GM21367 (cell line): ENCODE data around the gene KRTAP2-3.
"Not testable (repeated sequence)": the region's sequence is repeated elsewhere in the genome, so short reads cannot be mapped to it uniquely, and the experiment has no call there.

Experiments
- ATAC-seq: cut with Tn5 transposase; IDR thresholded peaks from one replicate; pipeline ENCODE4 v1.9.1; 2021; ENCODE audit not compliant: unreplicated experiment

Gene KRTAP2-3

GRCh38 chr17:41060052-41060604 is at the start of gene KRTAP2-3:
Gene KRTAP2-3 (minus strand): TSS chr17:41060114. CDS start chr17:41060050, 64 bp downstream.
- no peak for ATAC-seq

- ATAC-seq: not testable (repeated sequence)
Measured at GRCh38 chr17:41108728-41109386, 48.9 kb upstream of the KRTAP2-3 start.

DNA sequence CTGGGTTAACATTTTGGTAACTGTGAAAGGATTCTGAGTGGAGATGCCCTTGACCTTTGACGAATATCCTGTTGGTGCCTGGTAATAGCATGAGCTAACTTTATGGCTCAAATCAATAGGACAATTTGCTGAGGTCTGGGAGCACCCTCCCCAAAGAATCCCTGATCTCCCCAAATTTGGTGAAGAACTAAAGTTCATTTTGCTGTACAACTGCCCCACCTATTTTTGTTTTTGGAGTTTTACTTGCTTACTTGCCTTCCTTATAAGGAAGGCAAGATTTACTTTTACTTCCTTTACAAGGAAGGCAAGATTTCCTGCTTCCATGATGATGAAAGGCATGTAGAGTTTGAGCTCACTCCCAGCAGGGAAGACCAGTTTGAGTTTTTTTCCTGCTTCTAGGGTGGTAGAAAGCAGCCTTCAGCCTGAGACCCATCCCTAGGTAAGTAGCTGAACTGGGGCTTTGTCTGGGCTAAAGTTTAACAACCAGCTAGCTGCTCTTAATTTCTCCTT is 48.1 kb upstream of the KRTAP2-3 start:
- no peak for ATAC-seq

DNA sequence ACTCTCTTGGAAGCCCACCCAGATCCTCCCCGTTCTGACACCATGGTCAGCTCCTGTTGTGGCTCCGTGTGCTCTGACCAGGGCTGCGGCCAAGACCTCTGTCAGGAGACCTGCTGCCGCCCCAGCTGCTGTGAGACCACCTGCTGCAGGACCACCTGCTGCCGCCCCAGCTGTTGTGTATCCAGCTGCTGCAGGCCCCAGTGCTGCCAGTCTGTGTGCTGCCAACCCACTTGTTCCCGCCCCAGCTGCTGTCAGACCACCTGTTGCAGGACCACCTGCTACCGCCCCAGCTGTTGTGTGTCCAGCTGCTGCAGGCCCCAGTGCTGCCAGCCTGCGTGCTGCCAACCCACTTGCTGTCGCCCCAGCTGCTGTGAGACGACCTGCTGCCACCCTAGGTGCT is 45.4 kb upstream of the KRTAP2-3 start, which contains the start of gene KRTAP4-9:
KRTAP4-9 (plus strand) TSS at position 43 of the 400 bp plus-strand sequence; CDS start at position 43, 0 bp downstream.
- not testable (repeated sequence) for ATAC-seq

DNA sequence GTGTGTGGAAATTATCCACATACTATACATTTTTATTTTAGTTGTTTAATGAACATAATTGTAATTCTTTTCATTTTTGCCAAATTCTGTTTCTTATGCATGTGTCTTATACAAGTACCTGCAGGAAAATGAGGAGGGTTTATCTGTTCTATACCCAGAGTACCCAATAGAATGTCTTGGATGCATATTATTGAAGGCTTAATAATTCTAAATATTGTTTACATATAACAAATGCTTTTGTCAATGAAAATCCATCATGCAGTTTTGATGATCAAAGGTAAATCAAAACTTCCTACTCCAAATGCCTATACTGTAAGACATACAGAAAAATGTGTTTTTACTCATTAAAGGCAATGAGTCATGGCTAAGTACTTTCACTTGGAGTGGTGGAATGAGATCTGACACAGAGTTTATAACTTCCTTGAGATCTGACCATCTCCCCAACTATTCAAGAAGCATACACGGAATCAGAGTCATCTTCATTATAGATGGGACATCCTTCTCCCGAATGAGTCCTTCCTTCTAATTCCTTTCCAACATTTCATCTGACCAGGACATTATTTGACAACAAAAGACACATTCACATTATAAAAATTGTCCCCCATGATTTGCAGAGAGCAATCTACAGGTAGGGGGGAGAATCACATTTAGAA is 44.6 kb upstream of the KRTAP2-3 start:
- not testable (repeated sequence) for ATAC-seq

GRCh38 chr17:41103896-41104295 is 44.0 kb upstream of the KRTAP2-3 start:
- ATAC-seq: no peak

DNA sequence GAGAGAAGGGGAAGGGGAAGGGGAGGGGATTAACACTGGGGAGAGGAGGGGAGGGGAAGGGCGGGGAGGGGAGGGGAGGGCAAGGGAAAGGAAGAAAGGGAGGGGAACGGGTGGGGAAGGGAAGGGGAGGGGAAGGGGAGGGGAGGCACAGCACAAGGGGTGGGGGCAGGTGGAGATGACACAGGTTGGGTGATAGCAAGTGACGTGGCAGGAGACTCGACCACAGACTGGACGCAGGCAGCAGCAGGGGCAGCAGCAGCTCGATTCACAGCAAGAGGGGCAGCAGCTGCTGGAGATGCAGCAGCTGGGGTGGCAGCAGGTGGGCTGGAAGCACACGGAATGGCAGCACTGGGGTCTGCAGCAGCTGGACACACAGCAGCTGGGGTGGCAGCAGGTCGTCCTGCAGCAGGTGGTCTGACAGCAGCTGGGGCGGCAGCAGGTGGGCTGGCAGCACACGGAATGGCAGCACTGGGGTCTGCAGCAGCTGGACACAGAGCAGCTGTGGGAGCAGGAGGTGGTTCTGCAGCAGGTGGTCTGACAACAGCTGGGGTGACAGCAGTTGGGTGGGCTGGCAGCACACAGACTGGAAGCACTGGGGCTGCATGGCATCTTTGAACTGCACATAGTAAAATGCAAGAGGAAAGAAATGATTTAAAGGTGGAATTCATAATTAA is 41.8 kb upstream of the KRTAP2-3 start, which contains the start of gene KRTAP4-16:
KRTAP4-16 (minus strand) TSS at position 624 of the 674 bp plus-strand sequence; CDS start at position 624, 0 bp downstream.
- ATAC-seq: no peak

- ATAC-seq: not testable (repeated sequence)
Measured at GRCh38 chr17:41099682-41100480, 40.0 kb upstream of the KRTAP2-3 start.

DNA sequence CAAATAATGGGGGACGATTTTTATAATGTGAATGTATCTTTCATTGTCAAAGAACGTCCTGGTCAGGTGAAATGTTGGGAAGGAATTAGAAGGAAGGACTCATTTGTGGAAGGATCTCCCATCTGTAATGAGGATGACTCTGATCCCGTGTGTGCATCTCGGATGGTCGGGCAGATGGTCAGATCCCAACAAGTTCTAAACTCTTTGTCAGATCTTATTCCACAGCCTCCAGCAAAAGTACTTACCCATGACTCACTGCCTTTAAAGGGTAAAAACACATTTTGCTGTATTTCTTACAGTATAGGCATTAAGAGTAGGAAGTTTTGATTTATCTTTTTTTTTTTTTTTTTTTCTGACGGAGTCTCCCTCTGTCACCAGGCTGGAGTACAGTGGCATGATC is 38.6 kb upstream of the KRTAP2-3 start:
- ATAC-seq: no peak

DNA sequence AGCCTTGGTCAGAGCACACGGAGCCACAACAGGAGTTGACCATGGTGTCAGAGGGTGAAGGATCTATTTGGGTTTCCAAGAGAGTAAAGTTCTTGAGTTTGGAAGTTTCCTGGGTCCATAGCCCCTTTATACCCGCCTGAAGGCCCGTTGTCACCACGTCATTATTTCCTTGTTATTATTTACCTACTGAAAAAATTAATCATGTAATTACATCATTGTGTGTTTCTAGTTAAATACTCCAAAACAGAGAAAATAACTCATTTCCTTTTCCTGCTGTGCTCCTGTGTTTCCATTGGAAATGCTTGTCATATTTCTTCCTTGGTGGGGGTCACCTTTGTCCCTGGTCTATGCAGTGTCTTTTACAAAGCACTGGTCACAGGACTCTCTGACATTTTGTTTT is 38.1 kb upstream of the KRTAP2-3 start, which contains the start of gene KRTAP4-8:
KRTAP4-8 (minus strand) TSS at position 101 of the 400 bp plus-strand sequence; CDS start at position 43, 58 bp downstream.
- no peak for ATAC-seq

- ATAC-seq: no peak
Measured at GRCh38 chr17:41096055-41096454, 36.1 kb upstream of the KRTAP2-3 start.

- not testable (repeated sequence) for ATAC-seq
Measured at GRCh38 chr17:41088760-41089352, 28.9 kb upstream of the KRTAP2-3 start.

- ATAC-seq: not testable (repeated sequence)
Measured at GRCh38 chr17:41084100-41084856, 24.4 kb upstream of the KRTAP2-3 start, which contains the start of gene KRTAP4-7. Gene KRTAP4-7 (plus strand): TSS chr17:41084150. CDS start chr17:41084207, 57 bp downstream.

DNA sequence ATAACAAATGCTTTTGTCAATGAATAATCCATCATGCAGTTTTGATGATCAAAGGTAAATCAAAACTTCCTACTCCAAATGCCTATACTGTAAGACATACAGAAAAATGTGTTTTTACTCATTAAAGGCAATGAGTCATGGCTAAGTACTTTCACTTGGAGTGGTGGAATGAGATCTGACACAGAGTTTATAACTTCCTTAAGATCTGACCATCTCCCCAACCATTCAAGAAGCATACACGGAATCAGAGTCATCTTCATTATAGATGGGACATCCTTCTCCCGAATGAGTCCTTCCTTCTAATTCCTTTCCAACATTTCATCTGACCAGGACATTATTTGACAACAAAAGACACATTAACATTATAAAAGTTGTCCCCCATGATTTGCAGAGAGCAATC is 23.5 kb upstream of the KRTAP2-3 start:
- not testable (repeated sequence) for ATAC-seq

- ATAC-seq: no peak
Measured at GRCh38 chr17:41082626-41083025, 22.7 kb upstream of the KRTAP2-3 start.

- no peak for ATAC-seq
Measured at GRCh38 chr17:41076788-41077187, 16.9 kb upstream of the KRTAP2-3 start.

GRCh38 chr17:41073676-41074075 is 13.8 kb upstream of the KRTAP2-3 start:
- no peak for ATAC-seq

GRCh38 chr17:41071606-41072360 is 11.9 kb upstream of the KRTAP2-3 start:
- no peak for ATAC-seq
